Measurements from ENCODE around the gene U2AF2.

- TF ChIP-seq POLR2A (IDR thresholded peaks at IDR 0.05; ENCODE audit: low read depth) (no peak), EP300 (IDR thresholded peaks at IDR 0.05) (no peak)
Measured at GRCh38 chr19:55625004-55625326, 29.9 kb upstream of the U2AF2 start.
